HG03558 (cell line): ENCODE measurements around the gene STIL.

ENCODE experiments used
- ATAC-seq: cut with Tn5 transposase; IDR thresholded peaks from one replicate; pipeline ENCODE4 v1.9.1; 2021; ENCODE audit warnings: moderate number of reproducible peaks; ENCODE audit not compliant: unreplicated experiment; ENCODE audit errors: extremely low read depth

The STIL gene

GRCh38 chr1:47241114-47242113 lies 72.5 kb downstream of the STIL start:
- no peak for ATAC-seq

GRCh38 chr1:47238935-47239592 lies 74.9 kb downstream of the STIL start:
- no peak for ATAC-seq

- no peak for ATAC-seq
Observed at GRCh38 chr1:47235806-47236205, 78.1 kb downstream of the STIL start.

GRCh38 chr1:47235241-47235681 lies 78.7 kb downstream of the STIL start:
- ATAC-seq, result no peak

GRCh38 chr1:47233186-47233585 lies 80.8 kb downstream of the STIL start:
- no peak for ATAC-seq

- no peak for ATAC-seq
Observed at GRCh38 chr1:47232187-47232874, 81.6 kb downstream of the STIL start, which contains the start of gene TAL1. Gene TAL1, minus strand, starts transcription at chr1:47232225. Its CDS starts 6,337 bp downstream, at chr1:47225888.

GRCh38 chr1:47231301-47232186 lies 82.4 kb downstream of the STIL start:
- no peak for ATAC-seq

GRCh38 chr1:47230692-47231300 lies 83.2 kb downstream of the STIL start:
- ATAC-seq, result no peak

GRCh38 chr1:47229886-47230691 lies 83.9 kb downstream of the STIL start:
- ATAC-seq, result no peak

- no peak for ATAC-seq
Observed at GRCh38 chr1:47229031-47229885, 84.7 kb downstream of the STIL start.

GRCh38 chr1:47228644-47229030 lies 85.3 kb downstream of the STIL start:
- no peak for ATAC-seq

GRCh38 chr1:47227341-47228232 lies 86.4 kb downstream of the STIL start:
- no peak for ATAC-seq

GRCh38 chr1:47226839-47227215 lies 87.1 kb downstream of the STIL start:
- no peak for ATAC-seq

- ATAC-seq, result no peak
Observed at GRCh38 chr1:47226121-47226838, 87.7 kb downstream of the STIL start.

GRCh38 chr1:47225430-47226100 lies 88.4 kb downstream of the STIL start:
- ATAC-seq, result no peak
